SK-N-SH treated with all-trans-retinoic acid at 6 μM for 48 hours (cell line): ENCODE results near the gene BRINP3.

Experiments
- ATAC-seq: fragments of 200-7000 bp; cut with Tn5 transposase; 3 replicates; pipeline ENCODE4 v1.9.1; 2020; ENCODE audit warnings: mild to moderate bottlenecking, moderate library complexity
- ARNTL ChIP-seq: fragments of 450-650 bp; formaldehyde crosslinking; IDR thresholded peaks from 2 replicates; pipeline ENCODE4 v1.5.0; 2020; ENCODE audit warnings: low read depth, mild to moderate bottlenecking, moderate library complexity, borderline replicate concordance
- BACH2 ChIP-seq: fragments of 250-450 bp; sonication (Bioruptor Pico); IDR thresholded peaks from 2 replicates; pipeline ENCODE4 v1.9.0; 2021; ENCODE audit warnings: mild to moderate bottlenecking, borderline replicate concordance
- CSDC2 ChIP-seq: fragments of 250-450 bp; sonication (Bioruptor Pico); IDR thresholded peaks from 2 replicates; pipeline ENCODE4 v1.5.0; 2020; ENCODE audit warnings: mild to moderate bottlenecking, moderate library complexity
- ESRRG ChIP-seq: fragments of 250-450 bp; sonication (Bioruptor Pico); IDR thresholded peaks from 2 replicates; pipeline ENCODE4 v1.6.1; 2021; ENCODE audit warnings: mild to moderate bottlenecking
- GLIS3 ChIP-seq: fragments of 250-450 bp; sonication (Bioruptor Pico); IDR thresholded peaks from 2 replicates; pipeline ENCODE4 v1.5.0; 2020; ENCODE audit warnings: mild to moderate bottlenecking, moderate library complexity
- ISL1 ChIP-seq: fragments of 250-450 bp; sonication (Bioruptor Pico); IDR thresholded peaks from 2 replicates; pipeline ENCODE4 v2.1.2; 2022; ENCODE audit warnings: mild to moderate bottlenecking, moderate library complexity
- OSR1 ChIP-seq: fragments of 250-450 bp; sonication (Bioruptor Pico); IDR thresholded peaks from 2 replicates; pipeline ENCODE4 v1.8.0; 2022; ENCODE audit warnings: moderate library complexity, mild to moderate bottlenecking, inconsistent platforms
- RARB ChIP-seq: fragments of 250-450 bp; sonication (Bioruptor Pico); IDR thresholded peaks from 2 replicates; pipeline ENCODE4 v1.8.0; 2021; ENCODE audit warnings: mild to moderate bottlenecking, moderate library complexity
- TOX ChIP-seq: fragments of 250-450 bp; sonication (Bioruptor Pico); IDR thresholded peaks from 2 replicates; pipeline ENCODE4 v1.8.0; 2021; ENCODE audit warnings: mild to moderate bottlenecking, moderate library complexity, borderline replicate concordance
- ZC3H10 ChIP-seq: fragments of 250-450 bp; sonication (Bioruptor Pico); IDR thresholded peaks from 2 replicates; pipeline ENCODE4 v1.5.1; 2021; ENCODE audit warnings: mild to moderate bottlenecking, moderate library complexity
- ZFP3 ChIP-seq: fragments of 250-450 bp; sonication (Bioruptor Pico); IDR thresholded peaks from 2 replicates; pipeline ENCODE4 v1.5.0; 2020; ENCODE audit warnings: mild to moderate bottlenecking, moderate library complexity
- ZFP30 ChIP-seq: fragments of 450-650 bp; formaldehyde crosslinking; IDR thresholded peaks from 2 replicates; pipeline ENCODE4 v1.5.0; 2022; ENCODE audit warnings: mild to moderate bottlenecking, moderate library complexity
- ZNF565 ChIP-seq: fragments of 450-650 bp; formaldehyde crosslinking; conservative IDR thresholded peaks from 2 replicates; pipeline ENCODE4 v1.5.0; 2020; ENCODE audit warnings: low read depth, mild to moderate bottlenecking, moderate library complexity
- ZNF70 ChIP-seq: fragments of 450-650 bp; formaldehyde crosslinking; IDR thresholded peaks from 2 replicates; pipeline ENCODE4 v1.5.0; 2020; ENCODE audit warnings: mild to moderate bottlenecking, moderate library complexity
- ZNF8 ChIP-seq: fragments of 450-650 bp; formaldehyde crosslinking; IDR thresholded peaks from 2 replicates; pipeline ENCODE4 v1.5.0; 2020; ENCODE audit warnings: mild to moderate bottlenecking, moderate library complexity
- TF ChIP-seq, protein P1 (sequence below): fragments of 250-450 bp; sonication (Bioruptor Pico); IDR thresholded peaks from 2 replicates; pipeline ENCODE4 v1.5.1; 2020; ENCODE audit warnings: low read depth, mild to moderate bottlenecking, moderate library complexity
- TF ChIP-seq, protein P2 (sequence below): fragments of 250-450 bp; sonication (Bioruptor Pico); IDR thresholded peaks from 2 replicates; pipeline ENCODE4 v1.5.1; 2021; ENCODE audit warnings: mild to moderate bottlenecking, moderate library complexity
- TF ChIP-seq, protein P3 (sequence below): fragments of 250-450 bp; sonication (Bioruptor Pico); IDR thresholded peaks from 2 replicates; pipeline ENCODE4 v1.8.0; 2020; ENCODE audit warnings: mild to moderate bottlenecking, moderate library complexity, borderline replicate concordance
- TF ChIP-seq, protein P4 (sequence below): fragments of 250-450 bp; sonication (Bioruptor Pico); IDR thresholded peaks from 2 replicates; pipeline ENCODE4 v1.8.0; 2021; ENCODE audit warnings: low read depth, mild to moderate bottlenecking, moderate library complexity, borderline replicate concordance

BRINP3 gene

DNA sequence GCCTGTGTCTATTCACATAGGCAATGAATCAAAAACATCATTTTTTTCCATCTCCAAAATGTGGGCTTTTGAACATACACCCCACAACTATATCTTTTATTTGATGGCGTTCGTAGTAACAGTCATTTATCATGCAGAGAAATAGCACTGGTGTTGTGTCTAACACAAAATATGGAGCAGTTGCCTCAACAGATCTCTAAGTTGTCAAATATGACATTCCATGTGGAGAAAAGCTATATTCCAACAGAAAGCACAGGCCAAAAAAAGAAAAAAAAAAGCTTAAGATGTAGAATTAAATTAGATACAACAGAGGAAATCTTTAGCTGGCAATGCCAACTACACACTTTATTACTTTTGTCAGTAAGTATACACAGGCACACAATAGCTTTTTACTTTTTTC, 411.7 kb downstream of the BRINP3 start:
- TF ChIP-seq, protein P1, sequence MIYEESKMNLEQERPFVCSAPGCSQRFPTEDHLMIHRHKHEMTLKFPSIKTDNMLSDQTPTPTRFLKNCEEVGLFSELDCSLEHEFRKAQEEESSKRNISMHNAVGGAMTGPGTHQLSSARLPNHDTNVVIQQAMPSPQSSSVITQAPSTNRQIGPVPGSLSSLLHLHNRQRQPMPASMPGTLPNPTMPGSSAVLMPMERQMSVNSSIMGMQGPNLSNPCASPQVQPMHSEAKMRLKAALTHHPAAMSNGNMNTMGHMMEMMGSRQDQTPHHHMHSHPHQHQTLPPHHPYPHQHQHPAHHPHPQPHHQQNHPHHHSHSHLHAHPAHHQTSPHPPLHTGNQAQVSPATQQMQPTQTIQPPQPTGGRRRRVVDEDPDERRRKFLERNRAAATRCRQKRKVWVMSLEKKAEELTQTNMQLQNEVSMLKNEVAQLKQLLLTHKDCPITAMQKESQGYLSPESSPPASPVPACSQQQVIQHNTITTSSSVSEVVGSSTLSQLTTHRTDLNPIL (CRISPR knock-in tag), result no peak
- TF ChIP-seq, protein P2, sequence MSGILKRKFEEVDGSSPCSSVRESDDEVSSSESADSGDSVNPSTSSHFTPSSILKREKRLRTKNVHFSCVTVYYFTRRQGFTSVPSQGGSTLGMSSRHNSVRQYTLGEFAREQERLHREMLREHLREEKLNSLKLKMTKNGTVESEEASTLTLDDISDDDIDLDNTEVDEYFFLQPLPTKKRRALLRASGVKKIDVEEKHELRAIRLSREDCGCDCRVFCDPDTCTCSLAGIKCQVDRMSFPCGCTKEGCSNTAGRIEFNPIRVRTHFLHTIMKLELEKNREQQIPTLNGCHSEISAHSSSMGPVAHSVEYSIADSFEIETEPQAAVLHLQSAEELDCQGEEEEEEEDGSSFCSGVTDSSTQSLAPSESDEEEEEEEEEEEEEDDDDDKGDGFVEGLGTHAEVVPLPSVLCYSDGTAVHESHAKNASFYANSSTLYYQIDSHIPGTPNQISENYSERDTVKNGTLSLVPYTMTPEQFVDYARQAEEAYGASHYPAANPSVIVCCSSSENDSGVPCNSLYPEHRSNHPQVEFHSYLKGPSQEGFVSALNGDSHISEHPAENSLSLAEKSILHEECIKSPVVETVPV, result no peak
- no peak for TF ChIP-seq ZNF70
- TF ChIP-seq ZNF8 (CRISPR knock-in tag), result no peak
- TF ChIP-seq ZNF565 (CRISPR knock-in tag), result no peak
- TF ChIP-seq ISL1 (CRISPR knock-in tag), result no peak
- TF ChIP-seq ZFP3 (CRISPR knock-in tag), result no peak
- no peak for TF ChIP-seq ARNTL (CRISPR knock-in tag)
- no peak for TF ChIP-seq ESRRG (CRISPR knock-in tag)
- TF ChIP-seq ZC3H10 (CRISPR knock-in tag), result no peak
- TF ChIP-seq TOX (CRISPR knock-in tag), result no peak
- TF ChIP-seq, protein P3, sequence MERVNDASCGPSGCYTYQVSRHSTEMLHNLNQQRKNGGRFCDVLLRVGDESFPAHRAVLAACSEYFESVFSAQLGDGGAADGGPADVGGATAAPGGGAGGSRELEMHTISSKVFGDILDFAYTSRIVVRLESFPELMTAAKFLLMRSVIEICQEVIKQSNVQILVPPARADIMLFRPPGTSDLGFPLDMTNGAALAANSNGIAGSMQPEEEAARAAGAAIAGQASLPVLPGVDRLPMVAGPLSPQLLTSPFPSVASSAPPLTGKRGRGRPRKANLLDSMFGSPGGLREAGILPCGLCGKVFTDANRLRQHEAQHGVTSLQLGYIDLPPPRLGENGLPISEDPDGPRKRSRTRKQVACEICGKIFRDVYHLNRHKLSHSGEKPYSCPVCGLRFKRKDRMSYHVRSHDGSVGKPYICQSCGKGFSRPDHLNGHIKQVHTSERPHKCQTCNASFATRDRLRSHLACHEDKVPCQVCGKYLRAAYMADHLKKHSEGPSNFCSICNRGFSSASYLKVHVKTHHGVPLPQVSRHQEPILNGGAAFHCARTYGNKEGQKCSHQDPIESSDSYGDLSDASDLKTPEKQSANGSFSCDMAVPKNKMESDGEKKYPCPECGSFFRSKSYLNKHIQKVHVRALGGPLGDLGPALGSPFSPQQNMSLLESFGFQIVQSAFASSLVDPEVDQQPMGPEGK, result no peak
- TF ChIP-seq BACH2 (CRISPR knock-in tag), result no peak
- TF ChIP-seq, protein P4, sequence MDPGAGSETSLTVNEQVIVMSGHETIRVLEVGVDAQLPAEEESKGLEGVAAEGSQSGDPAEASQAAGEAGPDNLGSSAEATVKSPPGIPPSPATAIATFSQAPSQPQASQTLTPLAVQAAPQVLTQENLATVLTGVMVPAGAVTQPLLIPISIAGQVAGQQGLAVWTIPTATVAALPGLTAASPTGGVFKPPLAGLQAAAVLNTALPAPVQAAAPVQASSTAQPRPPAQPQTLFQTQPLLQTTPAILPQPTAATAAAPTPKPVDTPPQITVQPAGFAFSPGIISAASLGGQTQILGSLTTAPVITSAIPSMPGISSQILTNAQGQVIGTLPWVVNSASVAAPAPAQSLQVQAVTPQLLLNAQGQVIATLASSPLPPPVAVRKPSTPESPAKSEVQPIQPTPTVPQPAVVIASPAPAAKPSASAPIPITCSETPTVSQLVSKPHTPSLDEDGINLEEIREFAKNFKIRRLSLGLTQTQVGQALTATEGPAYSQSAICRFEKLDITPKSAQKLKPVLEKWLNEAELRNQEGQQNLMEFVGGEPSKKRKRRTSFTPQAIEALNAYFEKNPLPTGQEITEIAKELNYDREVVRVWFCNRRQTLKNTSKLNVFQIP (CRISPR knock-in tag), result no peak
- no peak for TF ChIP-seq OSR1 (CRISPR knock-in tag)
- no peak for TF ChIP-seq CSDC2
- no peak for TF ChIP-seq RARB
- no peak for TF ChIP-seq GLIS3 (CRISPR knock-in tag)
- ATAC-seq, result no peak

DNA sequence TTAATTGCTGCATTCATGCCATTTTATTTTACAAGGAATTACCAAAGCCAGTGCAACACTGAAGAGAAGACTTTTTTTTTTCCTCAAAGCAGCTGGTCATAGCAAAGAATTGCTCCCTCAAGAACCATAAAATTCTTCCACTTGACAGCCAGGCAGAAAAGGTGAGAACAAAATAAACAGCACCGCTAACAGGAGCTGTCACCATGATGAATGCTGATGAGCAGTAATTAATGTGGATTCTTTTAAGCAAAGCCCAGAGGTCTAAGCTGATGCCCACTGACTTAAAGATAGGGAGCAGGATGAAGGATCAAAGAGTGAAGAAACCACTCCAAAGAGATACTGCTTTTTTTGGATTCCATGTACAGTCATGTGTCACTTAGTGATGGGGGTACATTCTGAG, 428.4 kb downstream of the BRINP3 start:
- TF ChIP-seq BACH2 (CRISPR knock-in tag) (no peak), ZNF8 (CRISPR knock-in tag) (no peak), RARB (no peak), TOX (CRISPR knock-in tag) (no peak), ZFP30 (CRISPR knock-in tag) (no peak), ESRRG (CRISPR knock-in tag) (no peak), ZFP3 (CRISPR knock-in tag) (no peak), ZNF565 (CRISPR knock-in tag) (no peak)
- TF ChIP-seq, protein P3, result no peak
- TF ChIP-seq, protein P2, result no peak
- no peak for ATAC-seq
